Measurements from ENCODE around the gene GOLGA5. TPM values are rescaled to one million over a fixed set of nuclear protein-coding genes. Genes with fewer than 3 reads are reported as not detected.

GOLGA5 gene
- total RNA-seq, 3 donors from 2014 or later = 41.4 to 52.1 (median 49.8) TPM

DNA sequence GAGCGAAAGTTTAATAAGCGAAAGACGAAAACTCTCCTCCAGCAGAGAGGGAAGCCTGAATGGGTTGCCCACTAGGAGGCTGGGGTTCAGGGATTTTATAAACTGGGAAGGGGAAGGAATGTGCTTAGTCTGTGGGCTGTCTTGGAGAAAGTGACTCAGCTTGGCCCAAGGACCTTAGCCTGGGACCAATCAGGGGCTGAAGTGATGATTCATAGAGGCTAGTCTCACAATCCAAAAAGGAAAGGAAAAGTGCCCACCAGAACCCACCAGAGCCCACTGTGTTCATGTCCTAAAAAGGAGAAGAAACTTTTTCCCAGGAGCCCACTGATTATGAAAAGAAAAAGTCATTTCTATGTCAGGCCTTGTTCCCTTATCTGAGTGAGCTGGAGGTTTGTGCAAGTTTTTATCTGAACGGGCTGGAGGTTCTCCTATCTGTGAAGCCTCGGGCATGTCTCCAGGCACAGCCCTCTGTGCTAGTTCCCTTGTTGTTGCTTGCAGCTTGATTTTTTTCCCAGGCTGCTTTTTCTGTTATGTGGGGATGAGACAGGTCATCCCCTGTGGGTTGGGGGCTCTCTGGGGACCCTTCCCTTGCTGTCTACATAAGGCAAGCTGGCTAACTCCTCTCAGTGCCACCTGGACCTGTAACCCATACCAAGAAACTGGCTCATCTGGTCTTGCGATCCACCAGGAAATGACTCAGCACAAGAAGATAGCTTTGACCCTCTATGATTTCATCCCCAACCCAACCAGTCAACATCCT, 8.3 kb upstream of the GOLGA5 start:
- Histone ChIP-seq H3K27ac (peak overlapping the region in 1 of 2 donors; percentile 64), H3K4me1 (no peaks in the 10 kb centered on the region), H3K4me3 (no peak overlapping the region), H3K36me3 (no peaks in the 10 kb centered on the region), H3K27me3 (no peaks in the 10 kb centered on the region), H3K9me3 (peaks cover 0 to 16% of the 10 kb centered on the region in 2 donors)
- TF ChIP-seq POLR2AphosphoS5 (IDR thresholded peaks at IDR 0.05) = no peak
- DNase-seq (ENCODE audit: low spot score in 2 of 2) = no peak
- intact Hi-C loops (cut with DNase I; ENCODE audit: low total_unique reads) = loop anchor here (10.0 kb wide), 2 partner anchors 101 to 951 kb away; no protein-coding TSS in a partner anchor

DNA sequence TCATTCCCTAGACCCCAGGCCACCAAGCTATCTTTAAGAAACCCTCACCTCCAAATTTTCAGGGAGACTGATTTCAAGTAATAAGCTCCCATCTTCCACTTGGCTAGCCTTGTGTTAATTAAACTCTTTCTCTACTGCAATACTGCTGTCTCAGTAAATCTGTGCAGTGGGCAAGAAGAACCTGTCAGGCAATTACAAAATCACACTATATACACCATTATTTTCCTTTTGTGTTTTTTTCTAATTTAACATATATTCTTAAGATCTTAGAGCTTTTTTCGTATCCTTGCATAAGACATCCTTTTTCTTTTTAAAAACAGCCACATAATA, 7.7 kb upstream of the GOLGA5 start:
- TF ChIP-seq POLR2A (IDR thresholded peaks at IDR 0.05) (no peak), POLR2AphosphoS5 (IDR thresholded peaks at IDR 0.05) (no peak)
- TF ChIP-seq, protein P1, sequence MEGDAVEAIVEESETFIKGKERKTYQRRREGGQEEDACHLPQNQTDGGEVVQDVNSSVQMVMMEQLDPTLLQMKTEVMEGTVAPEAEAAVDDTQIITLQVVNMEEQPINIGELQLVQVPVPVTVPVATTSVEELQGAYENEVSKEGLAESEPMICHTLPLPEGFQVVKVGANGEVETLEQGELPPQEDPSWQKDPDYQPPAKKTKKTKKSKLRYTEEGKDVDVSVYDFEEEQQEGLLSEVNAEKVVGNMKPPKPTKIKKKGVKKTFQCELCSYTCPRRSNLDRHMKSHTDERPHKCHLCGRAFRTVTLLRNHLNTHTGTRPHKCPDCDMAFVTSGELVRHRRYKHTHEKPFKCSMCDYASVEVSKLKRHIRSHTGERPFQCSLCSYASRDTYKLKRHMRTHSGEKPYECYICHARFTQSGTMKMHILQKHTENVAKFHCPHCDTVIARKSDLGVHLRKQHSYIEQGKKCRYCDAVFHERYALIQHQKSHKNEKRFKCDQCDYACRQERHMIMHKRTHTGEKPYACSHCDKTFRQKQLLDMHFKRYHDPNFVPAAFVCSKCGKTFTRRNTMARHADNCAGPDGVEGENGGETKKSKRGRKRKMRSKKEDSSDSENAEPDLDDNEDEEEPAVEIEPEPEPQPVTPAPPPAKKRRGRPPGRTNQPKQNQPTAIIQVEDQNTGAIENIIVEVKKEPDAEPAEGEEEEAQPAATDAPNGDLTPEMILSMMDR (IDR thresholded peaks at IDR 0.05) = no peak
- H3K36me3 ChIP-seq = no peaks in the 10 kb centered on the region
- peak overlapping the region in 1 of 2 donors; percentile 64 for H3K27ac ChIP-seq
- no peaks in the 10 kb centered on the region for H3K4me1 ChIP-seq
- intact Hi-C loops (cut with DNase I; ENCODE audit: low total_unique reads) = loop anchor here (10.0 kb wide), 2 partner anchors 102 to 952 kb away; no protein-coding TSS in a partner anchor
- H3K9me3 ChIP-seq = peaks cover 0 to 16% of the 10 kb centered on the region in 2 donors
- DNase-seq (ENCODE audit: low spot score in 2 of 2) = no peak
- no peaks in the 10 kb centered on the region for H3K27me3 ChIP-seq
- H3K4me3 ChIP-seq = no peak overlapping the region

DNA sequence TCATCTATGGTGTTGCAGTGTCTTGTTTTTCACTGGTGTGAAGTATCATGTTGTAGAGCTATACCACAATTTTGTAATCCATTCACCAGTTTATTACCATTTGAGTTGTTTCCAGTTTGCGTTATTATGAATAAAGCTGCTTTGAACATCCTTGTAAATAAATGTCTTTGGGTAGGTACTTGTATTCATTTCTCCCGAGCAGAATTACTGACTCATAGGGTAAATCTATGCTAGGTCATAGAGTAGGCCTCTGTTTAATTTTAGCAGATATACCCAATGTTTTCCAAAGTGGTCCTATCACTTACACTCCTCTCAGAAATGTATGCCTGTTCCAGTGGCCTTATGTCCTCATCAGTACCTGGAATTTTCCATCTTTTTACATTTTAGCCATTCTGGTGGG, 6.6 kb upstream of the GOLGA5 start:
- Histone ChIP-seq H3K4me1 (no peaks in the 10 kb centered on the region), H3K27me3 (no peaks in the 10 kb centered on the region), H3K36me3 (no peaks in the 10 kb centered on the region), H3K4me3 (no peak overlapping the region), H3K9me3 (peaks cover 0 to 16% of the 10 kb centered on the region in 2 donors), H3K27ac (no peak overlapping the region)
- DNase-seq (ENCODE audit: low spot score in 2 of 2) = no peak
- intact Hi-C loops (cut with DNase I; ENCODE audit: low total_unique reads) = loop anchor here (10.0 kb wide), 2 partner anchors 103 to 953 kb away; no protein-coding TSS in a partner anchor
- TF ChIP-seq POLR2AphosphoS5 (IDR thresholded peaks at IDR 0.05) = no peak
- TF ChIP-seq, protein P1 (IDR thresholded peaks at IDR 0.05) = no peak
- TF ChIP-seq POLR2A (IDR thresholded peaks at IDR 0.05) = no peak

DNA sequence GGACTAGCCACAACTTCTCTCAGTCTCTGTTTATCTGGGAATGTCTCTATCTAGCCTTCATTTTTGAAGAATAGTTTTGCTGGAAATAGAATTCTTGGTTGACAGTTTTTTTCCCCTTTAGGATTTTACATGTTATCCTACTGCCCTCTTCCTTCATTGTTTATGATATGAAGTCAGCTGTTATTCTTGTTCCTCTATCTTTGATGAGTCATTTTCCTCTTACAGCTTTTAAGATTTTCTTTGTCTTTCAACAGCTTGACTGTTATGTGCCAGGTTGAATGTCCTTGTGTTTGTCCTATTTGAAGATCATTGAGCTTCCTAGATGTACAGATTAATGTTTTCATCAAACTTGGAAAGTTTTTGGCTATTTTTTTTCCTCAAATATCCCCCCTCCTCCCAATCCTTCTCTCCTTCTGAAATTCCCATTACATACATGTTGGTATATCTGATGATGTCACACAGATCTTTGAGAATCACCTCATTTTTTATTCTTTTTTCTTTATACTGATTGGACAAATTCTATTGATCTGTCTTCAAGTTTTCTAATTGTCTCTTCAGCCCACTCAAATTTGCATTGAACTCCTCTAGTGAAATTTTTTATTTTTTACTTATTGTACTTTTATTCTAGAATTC, 4.5 kb upstream of the GOLGA5 start:
- intact Hi-C loops (cut with DNase I; ENCODE audit: low total_unique reads) = loop anchor here (10.0 kb wide), 2 partner anchors 105 to 955 kb away; no protein-coding TSS in a partner anchor
- H3K4me1 ChIP-seq = no peaks in the 10 kb centered on the region
- H3K36me3 ChIP-seq = no peaks in the 10 kb centered on the region
- no peak overlapping the region for H3K27ac ChIP-seq
- H3K4me3 ChIP-seq = no peak overlapping the region
- DNase-seq (ENCODE audit: low spot score in 2 of 2) = no peak
- TF ChIP-seq, protein P1 (IDR thresholded peaks at IDR 0.05) = no peak
- TF ChIP-seq POLR2AphosphoS5 (IDR thresholded peaks at IDR 0.05) (no peak), POLR2A (IDR thresholded peaks at IDR 0.05) (no peak)
- peaks cover 0 to 16% of the 10 kb centered on the region in 2 donors for H3K9me3 ChIP-seq
- no peaks in the 10 kb centered on the region for H3K27me3 ChIP-seq

DNA sequence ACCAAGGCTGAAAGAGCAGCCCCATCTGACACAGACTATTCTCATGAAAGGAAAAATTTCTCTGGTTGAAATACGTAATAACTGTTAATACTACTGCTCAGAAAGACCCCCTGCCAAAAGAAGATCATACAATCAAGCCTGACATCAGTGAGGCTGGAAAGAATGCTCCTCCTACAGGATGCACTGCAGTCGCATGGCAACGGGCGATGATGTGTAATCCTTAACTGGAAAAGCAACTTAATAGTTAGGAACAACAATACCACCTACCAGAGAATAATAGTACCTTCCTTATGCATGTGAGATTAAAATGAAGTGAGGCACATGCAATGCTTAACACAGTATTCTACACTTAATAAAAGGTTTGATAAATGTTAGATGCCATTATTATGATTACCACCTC, 1.2 kb upstream of the GOLGA5 start:
- intact Hi-C loops (cut with DNase I; ENCODE audit: low total_unique reads) = no loop called here
- no peak overlapping the region for H3K27ac ChIP-seq

DNA sequence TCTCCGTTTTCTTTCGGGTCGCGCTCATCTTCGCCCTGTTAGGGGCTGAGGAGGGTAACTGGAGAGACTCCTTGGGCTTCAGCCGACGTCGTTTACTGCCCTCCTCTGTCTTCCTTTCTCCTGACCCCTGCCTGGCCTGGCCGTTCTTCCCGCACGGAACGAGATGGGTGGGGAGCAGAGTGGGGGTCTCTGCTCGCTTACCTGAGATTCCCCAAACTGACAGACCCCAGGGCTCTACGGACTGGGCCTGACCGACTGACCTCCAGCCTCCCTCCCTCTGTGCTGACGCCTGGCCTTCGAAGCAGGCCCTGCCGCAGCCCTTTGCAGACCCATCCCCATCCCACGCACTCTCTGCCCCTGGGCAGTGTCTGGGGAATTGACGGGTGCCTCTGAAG, 439 bp downstream of the GOLGA5 start:
- no peaks in the 10 kb centered on the region for H3K36me3 ChIP-seq
- H3K4me3 ChIP-seq = peak overlapping the region; percentile 80 to 97 (median 90)
- H3K4me1 ChIP-seq = peaks cover 0 to 7% of the 10 kb centered on the region in 2 donors
- intact Hi-C loops (cut with DNase I; ENCODE audit: low total_unique reads) = no loop called here
- no peak for DNase-seq (ENCODE audit: low spot score in 2 of 2)
- H3K27ac ChIP-seq = peak overlapping the region; percentile 90 to 97
- peaks cover 0 to 6% of the 10 kb centered on the region in 2 donors for H3K9me3 ChIP-seq
- no peaks in the 10 kb centered on the region for H3K27me3 ChIP-seq
- TF ChIP-seq POLR2A (IDR thresholded peaks at IDR 0.05) (no peak), POLR2AphosphoS5 (IDR thresholded peaks at IDR 0.05) (no peak)
- TF ChIP-seq, protein P1 (IDR thresholded peaks at IDR 0.05) = no peak

More for the DNA sequence above, 1.2 kb upstream of the GOLGA5 start:
- Histone ChIP-seq H3K4me1 (peaks cover 0 to 7% of the 10 kb centered on the region in 2 donors), H3K4me3 (no peak overlapping the region), H3K27me3 (no peaks in the 10 kb centered on the region), H3K9me3 (peaks cover 0 to 16% of the 10 kb centered on the region in 2 donors), H3K36me3 (no peaks in the 10 kb centered on the region)
- no peak for TF ChIP-seq POLR2AphosphoS5 (IDR thresholded peaks at IDR 0.05)
- no peak for DNase-seq (ENCODE audit: low spot score in 2 of 2)
